Spleen (tissue), 7 donors: ENCODE data around the gene ACACB.

Experiments
- POLR2A ChIP-seq, 3 donors: fragments of 450-650 bp; IDR thresholded peaks; one replicate each; pipeline ENCODE4 v1.5.1; 2017; ENCODE audit warnings: antibody characterized with exemption in 3 of 3, mild to moderate bottlenecking in 1 of 3
- POLR2AphosphoS5 ChIP-seq, 3 donors: sonication (generic); formaldehyde crosslinking; IDR thresholded peaks; one replicate each; pipeline ENCODE4 v1.5.1; 2017; ENCODE audit warnings: antibody characterized with exemption in 3 of 3
- TF ChIP-seq, protein P1 (sequence below), 11 experiments: fragments of 200-600 bp in 7 of 11; fragments of 450-650 bp in 4 of 11; sonication (generic) in 4 of 11; IDR thresholded peaks in 8 of 11; conservative IDR thresholded peaks in 3 of 11; 1 replicate in 7 of 11; 2 replicates in 4 of 11; pipeline versions ENCODE4 v1.4.0 to v1.8.0; 2016 to 2021; ENCODE audit warnings: antibody characterized with exemption in 11 of 11, inconsistent platforms in 4 of 11, mild to moderate bottlenecking in 1 of 11
- donor health status: DM: no; HTN: no; CAD: no; lungs with moderate emphysema.
- donor health status: DM: no; HTN: no; CAD: no.
- donor health status: DM: no; HTN: no; CAD: no.

DNA sequence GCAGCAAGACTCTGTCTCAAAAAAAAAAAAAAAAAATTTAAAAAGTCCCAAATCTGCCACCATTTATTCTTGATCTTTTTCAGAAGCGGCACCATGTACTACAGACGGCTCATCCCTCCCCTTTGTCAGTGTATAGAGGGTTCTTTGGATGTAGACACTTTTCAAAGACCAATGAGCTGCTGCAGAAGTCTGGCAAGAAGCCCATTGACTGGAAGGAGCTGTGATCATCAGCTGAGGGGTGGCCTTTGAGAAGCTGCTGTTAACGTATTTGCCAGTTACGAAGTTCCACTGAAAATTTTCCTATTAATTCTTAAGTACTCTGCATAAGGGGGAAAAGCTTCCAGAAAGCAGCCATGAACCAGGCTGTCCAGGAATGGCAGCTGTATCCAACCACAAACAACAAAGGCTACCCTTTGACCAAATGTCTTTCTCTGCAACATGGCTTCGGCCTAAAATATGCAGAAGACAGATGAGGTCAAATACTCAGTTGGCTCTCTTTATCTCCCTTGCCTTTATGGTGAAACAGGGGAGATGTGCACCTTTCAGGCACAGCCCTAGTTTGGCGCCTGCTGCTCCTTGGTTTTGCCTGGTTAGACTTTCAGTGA lies 6.5 kb upstream of the ACACB start:
- TF ChIP-seq, protein P1, sequence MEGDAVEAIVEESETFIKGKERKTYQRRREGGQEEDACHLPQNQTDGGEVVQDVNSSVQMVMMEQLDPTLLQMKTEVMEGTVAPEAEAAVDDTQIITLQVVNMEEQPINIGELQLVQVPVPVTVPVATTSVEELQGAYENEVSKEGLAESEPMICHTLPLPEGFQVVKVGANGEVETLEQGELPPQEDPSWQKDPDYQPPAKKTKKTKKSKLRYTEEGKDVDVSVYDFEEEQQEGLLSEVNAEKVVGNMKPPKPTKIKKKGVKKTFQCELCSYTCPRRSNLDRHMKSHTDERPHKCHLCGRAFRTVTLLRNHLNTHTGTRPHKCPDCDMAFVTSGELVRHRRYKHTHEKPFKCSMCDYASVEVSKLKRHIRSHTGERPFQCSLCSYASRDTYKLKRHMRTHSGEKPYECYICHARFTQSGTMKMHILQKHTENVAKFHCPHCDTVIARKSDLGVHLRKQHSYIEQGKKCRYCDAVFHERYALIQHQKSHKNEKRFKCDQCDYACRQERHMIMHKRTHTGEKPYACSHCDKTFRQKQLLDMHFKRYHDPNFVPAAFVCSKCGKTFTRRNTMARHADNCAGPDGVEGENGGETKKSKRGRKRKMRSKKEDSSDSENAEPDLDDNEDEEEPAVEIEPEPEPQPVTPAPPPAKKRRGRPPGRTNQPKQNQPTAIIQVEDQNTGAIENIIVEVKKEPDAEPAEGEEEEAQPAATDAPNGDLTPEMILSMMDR (IDR thresholded peaks at IDR 0.05 in 8 of 11, conservative IDR thresholded peaks at IDR 0.05 in 3 of 11): no peak
- TF ChIP-seq POLR2A (IDR thresholded peaks at IDR 0.05) (no peak), POLR2AphosphoS5 (IDR thresholded peaks at IDR 0.05) (no peak)
